GM12878 (cell line): ENCODE measurements around the gene COL13A1. TPM values are rescaled to one million over a fixed set of nuclear protein-coding genes. Genes with fewer than 3 reads are reported as not detected.

Experiments
- ATAC-seq: fragments of 200-7000 bp; cut with Tn5 transposase; 3 replicates; pipeline ENCODE4 v1.9.1; 2020; ENCODE audit warnings: mild to moderate bottlenecking, moderate library complexity
- BruUV-seq: library from RNA; stranded (reverse); fragments of 400-500 nt; replicated peaks from 2 replicates; lab custom pipeline; 2021; lab: Mats Ljungman, UMichigan
- CTCF ChIA-PET: fragments of 300-600 bp; sonication (Branson Sonifier 250); formaldehyde crosslinking; extraction: SDS; loops from one replicate; lab custom pipeline; 2021; ENCODE audit warnings: inconsistent platforms; lab: Yijun Ruan, JAX
- POLR2A ChIA-PET: fragments of 350-600 bp; formaldehyde crosslinking; extraction: SDS; loops from one replicate; lab custom pipeline; 2021; ENCODE audit warnings: inconsistent platforms; lab: Charles Lee
- RAD21 ChIA-PET: fragments of 300-600 bp; sonication (Branson Sonifier 250); formaldehyde crosslinking; loops from one replicate; lab custom pipeline; 2023; ENCODE audit warnings: antibody characterized with exemption; ENCODE audit not compliant: unreplicated experiment; lab: Charles Lee
- SMC1A ChIA-PET: fragments of 300-600 bp; sonication (Branson Sonifier 250); formaldehyde crosslinking; loops from one replicate; lab custom pipeline; 2023; ENCODE audit not compliant: unreplicated experiment, uncharacterized antibody; lab: Charles Lee
- DNase-seq: peaks from one replicate; pipeline ENCODE4 v3.0.0-alpha.2; 2011; ENCODE audit warnings: low read depth, low spot score
- FAIRE-seq: peaks from 3 replicates; lab custom pipeline; 2011; peaks lifted over from hg19 to GRCh38; lab: Jason Lieb, UNC
- H2AFZ ChIP-seq: 2 replicates; pipeline ENCODE4 v1.6.0; 2011; ENCODE audit warnings: low read depth, low read length, control low read depth; ENCODE audit not compliant: control insufficient read depth
- H3K27ac ChIP-seq: 2 replicates; pipeline ENCODE4 v1.5.1; 2011; ENCODE audit warnings: control low read depth; ENCODE audit not compliant: control insufficient read depth, insufficient read depth
- H3K27me3 ChIP-seq, 2 experiments: replicated peaks in 1 of 2; 2 replicates each; pipeline versions ENCODE4 v1.6.0 to v1.6.1; 2011; ENCODE audit warnings: low read length in 1 of 2; ENCODE audit not compliant: control insufficient read depth in 2 of 2, insufficient read depth in 2 of 2
- H3K36me3 ChIP-seq, 2 experiments: 2 replicates each; pipeline ENCODE4 v1.5.1; 2011; ENCODE audit warnings: low read length in 1 of 2; ENCODE audit not compliant: control insufficient read depth in 2 of 2, insufficient read depth in 2 of 2
- H3K4me1 ChIP-seq: 2 replicates; pipeline ENCODE4 v1.6.1; 2011; ENCODE audit warnings: mild to moderate bottlenecking, low read length, moderate library complexity, mixed read lengths; ENCODE audit not compliant: control insufficient read depth, insufficient read depth
- H3K4me2 ChIP-seq: 2 replicates; pipeline ENCODE4 v1.6.0; 2011; ENCODE audit warnings: control low read depth; ENCODE audit not compliant: control insufficient read depth, insufficient read depth
- H3K4me3 ChIP-seq: fragments of 200-600 bp; sonication (generic); 2 replicates; pipeline ENCODE4 v1.5.1; 2016
- H3K79me2 ChIP-seq: 2 replicates; pipeline ENCODE4 v1.6.0; 2011; ENCODE audit warnings: low read length; ENCODE audit not compliant: control insufficient read depth, insufficient read depth
- H3K9ac ChIP-seq: 2 replicates; pipeline ENCODE4 v1.8.0; 2011; ENCODE audit warnings: low read length, control low read depth, mixed read lengths; ENCODE audit not compliant: control insufficient read depth, insufficient read depth
- H3K9me3 ChIP-seq: replicated peaks from 3 replicates; pipeline ENCODE4 v1.5.1; 2011; ENCODE audit warnings: mild to moderate bottlenecking, low read length; ENCODE audit not compliant: control insufficient read depth, insufficient read depth
- H4K20me1 ChIP-seq: 2 replicates; pipeline ENCODE4 v1.6.0; 2011; ENCODE audit not compliant: control insufficient read depth, insufficient read depth
- BACH1 ChIP-seq: fragments of 450-650 bp; IDR thresholded peaks from 2 replicates; pipeline ENCODE4 v1.6.1; 2017; ENCODE audit warnings: mild to moderate bottlenecking, borderline replicate concordance
- EED ChIP-seq: sonication (generic); IDR thresholded peaks from 2 replicates; pipeline ENCODE4 v1.6.1; 2016; ENCODE audit warnings: antibody characterized with exemption, low read depth
- HCFC1 ChIP-seq: fragments of 150-350 bp; IDR thresholded peaks from 2 replicates; pipeline ENCODE4 v1.6.1; 2014; ENCODE audit warnings: low read length
- MXI1 ChIP-seq: fragments of 150-350 bp; IDR thresholded peaks from 2 replicates; pipeline ENCODE4 v1.6.1; 2011; ENCODE audit warnings: low read depth, mild to moderate bottlenecking, inconsistent platforms, low read length, improper control_type of control experiment
- PML ChIP-seq: IDR thresholded peaks from 2 replicates; pipeline ENCODE4 v1.6.1; 2012; ENCODE audit warnings: low read length, inconsistent platforms
- RAD21 ChIP-seq: IDR thresholded peaks from 2 replicates; pipeline ENCODE4 v1.6.1; 2011; ENCODE audit warnings: mild to moderate bottlenecking, low read depth, low read length, moderate library complexity; ENCODE audit not compliant: insufficient read depth
- RCOR1 ChIP-seq: conservative IDR thresholded peaks from 2 replicates; pipeline ENCODE4 v1.6.1; 2012; ENCODE audit warnings: low read depth, low read length, improper control_type of control experiment
- RELA ChIP-seq: fragments of 450-650 bp; IDR thresholded peaks from 2 replicates; pipeline ENCODE4 v1.8.0; 2014; ENCODE audit warnings: borderline replicate concordance; ENCODE audit not compliant: partially characterized antibody
- RFX5 ChIP-seq: IDR thresholded peaks from 2 replicates; pipeline ENCODE4 v1.6.1; 2011; ENCODE audit warnings: low read depth, low read length, improper control_type of control experiment
- SMC3 ChIP-seq: IDR thresholded peaks from 2 replicates; pipeline ENCODE4 v1.6.1; 2011; ENCODE audit warnings: low read length, improper control_type of control experiment, borderline replicate concordance
- STAT1 ChIP-seq: fragments of 450-650 bp; conservative IDR thresholded peaks from 2 replicates; pipeline ENCODE4 v1.6.1; 2014; ENCODE audit warnings: antibody characterized with exemption, mild to moderate bottlenecking
- TCF7 ChIP-seq: IDR thresholded peaks from 2 replicates; pipeline ENCODE4 v1.6.1; 2014; ENCODE audit warnings: antibody characterized with exemption, borderline replicate concordance
- ZNF24 ChIP-seq: fragments of 450-650 bp; IDR thresholded peaks from 2 replicates; pipeline ENCODE4 v1.6.1; 2017; ENCODE audit warnings: antibody characterized with exemption, mild to moderate bottlenecking
- WGBS: methylation state at CpG from one replicate; pipeline ENCODE4 v1.1.6; 2016; ENCODE audit warnings: low lambda C conversion rate; ENCODE audit not compliant: insufficient replicate concordance, insufficient coverage; ENCODE audit errors: missing lambda C conversion rate; 5-methylcytosine and 5-hydroxymethylcytosine counted together
- in situ Hi-C: fragments of 300-500 bp; cut with MboI; formaldehyde crosslinking; loops from 9 replicates; pipeline ENCODE4 v1.14.3; 2018; ENCODE audit warnings: mixed read lengths
- intact Hi-C: fragments of 100-400 bp; cut with micrococcal nuclease; formaldehyde crosslinking; loops from one replicate; pipeline ENCODE4 v1.14.2; 2022; ENCODE audit not compliant: unreplicated experiment
- polyA plus RNA-seq, 11 experiments: library from polyadenylated mRNA; depleted of rRNA in 4 of 11; unstranded in 6 of 11; stranded (reverse) in 5 of 11; fragments of >200 nt; fragmentation: Nextera tagmentation in 4 of 11; fragmentation: Illumina TruSeq in 1 of 11; extraction: Ambion mirVana in 4 of 11; extraction: Trizol in 1 of 11; gene quantifications; 1 replicate in 1 of 11; 2 replicates in 10 of 11; pipeline versions ENCODE4 v1.2.1 to v1.2.3, GENCODE V29; 2011 to 2016; ENCODE audit warnings: inconsistent platforms in 2 of 11, missing spikeins in 2 of 11, low read depth in 1 of 11
- total RNA-seq, 4 experiments: library from RNA; depleted of rRNA in 3 of 4; stranded (reverse); fragments of >200 nt in 3 of 4; fragmentation: Illumina TruSeq in 1 of 4; extraction: Trizol in 1 of 4; gene quantifications; 2 replicates each; pipeline versions ENCODE4 v1.2.1 to v1.2.3, GENCODE V29; 2013 to 2021
- TF ChIP-seq, protein P1 (sequence below): IDR thresholded peaks from 2 replicates; pipeline ENCODE4 v1.6.1; 2011; ENCODE audit warnings: borderline replicate concordance, low read depth, mild to moderate bottlenecking, moderate library complexity, low read length; ENCODE audit not compliant: insufficient read depth, poor library complexity, severe bottlenecking
- TF ChIP-seq, protein P2 (sequence below): fragments of 450-650 bp; IDR thresholded peaks from 2 replicates; pipeline ENCODE4 v1.6.1; 2017; ENCODE audit warnings: antibody characterized with exemption, mild to moderate bottlenecking, moderate library complexity

The COL13A1 gene
- total and polyA plus RNA-seq, 10 of the 15 experiments (the other 5 are each of a cell fraction or from before 2014, with no cell fraction given), result 0.03 to 0.15 (median 0.05) TPM; not detected in 7

DNA sequence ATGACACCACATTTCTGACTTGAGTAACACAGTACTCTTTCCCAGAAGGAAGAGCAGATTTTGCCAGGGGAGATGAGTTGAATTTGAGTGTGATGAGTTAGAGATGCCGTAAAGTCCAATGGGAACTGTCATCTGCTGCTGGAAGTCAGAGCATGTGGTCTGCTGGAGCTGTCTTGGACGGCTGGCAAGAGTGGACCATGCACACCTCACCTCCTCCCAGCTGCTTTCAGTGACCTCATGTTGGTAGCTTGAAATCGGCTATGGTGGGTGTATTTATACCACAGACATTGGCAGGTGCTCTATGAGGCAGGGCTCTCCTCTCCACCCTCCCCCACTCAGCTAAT lies 82.3 kb downstream of the COL13A1 start:
- TF ChIP-seq EED (no peak), TCF7 (no peak), SMC3 (no peak), BACH1 (no peak), RAD21 (no peak), RELA (no peak), PML (no peak), STAT1 (no peak), ZNF24 (no peak), MXI1 (no peak), HCFC1 (no peak), RFX5 (no peak), RCOR1 (no peak)
- TF ChIP-seq, protein P1, sequence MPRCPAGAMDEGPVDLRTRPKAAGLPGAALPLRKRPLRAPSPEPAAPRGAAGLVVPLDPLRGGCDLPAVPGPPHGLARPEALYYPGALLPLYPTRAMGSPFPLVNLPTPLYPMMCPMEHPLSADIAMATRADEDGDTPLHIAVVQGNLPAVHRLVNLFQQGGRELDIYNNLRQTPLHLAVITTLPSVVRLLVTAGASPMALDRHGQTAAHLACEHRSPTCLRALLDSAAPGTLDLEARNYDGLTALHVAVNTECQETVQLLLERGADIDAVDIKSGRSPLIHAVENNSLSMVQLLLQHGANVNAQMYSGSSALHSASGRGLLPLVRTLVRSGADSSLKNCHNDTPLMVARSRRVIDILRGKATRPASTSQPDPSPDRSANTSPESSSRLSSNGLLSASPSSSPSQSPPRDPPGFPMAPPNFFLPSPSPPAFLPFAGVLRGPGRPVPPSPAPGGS, result no peak
- TF ChIP-seq, protein P2, sequence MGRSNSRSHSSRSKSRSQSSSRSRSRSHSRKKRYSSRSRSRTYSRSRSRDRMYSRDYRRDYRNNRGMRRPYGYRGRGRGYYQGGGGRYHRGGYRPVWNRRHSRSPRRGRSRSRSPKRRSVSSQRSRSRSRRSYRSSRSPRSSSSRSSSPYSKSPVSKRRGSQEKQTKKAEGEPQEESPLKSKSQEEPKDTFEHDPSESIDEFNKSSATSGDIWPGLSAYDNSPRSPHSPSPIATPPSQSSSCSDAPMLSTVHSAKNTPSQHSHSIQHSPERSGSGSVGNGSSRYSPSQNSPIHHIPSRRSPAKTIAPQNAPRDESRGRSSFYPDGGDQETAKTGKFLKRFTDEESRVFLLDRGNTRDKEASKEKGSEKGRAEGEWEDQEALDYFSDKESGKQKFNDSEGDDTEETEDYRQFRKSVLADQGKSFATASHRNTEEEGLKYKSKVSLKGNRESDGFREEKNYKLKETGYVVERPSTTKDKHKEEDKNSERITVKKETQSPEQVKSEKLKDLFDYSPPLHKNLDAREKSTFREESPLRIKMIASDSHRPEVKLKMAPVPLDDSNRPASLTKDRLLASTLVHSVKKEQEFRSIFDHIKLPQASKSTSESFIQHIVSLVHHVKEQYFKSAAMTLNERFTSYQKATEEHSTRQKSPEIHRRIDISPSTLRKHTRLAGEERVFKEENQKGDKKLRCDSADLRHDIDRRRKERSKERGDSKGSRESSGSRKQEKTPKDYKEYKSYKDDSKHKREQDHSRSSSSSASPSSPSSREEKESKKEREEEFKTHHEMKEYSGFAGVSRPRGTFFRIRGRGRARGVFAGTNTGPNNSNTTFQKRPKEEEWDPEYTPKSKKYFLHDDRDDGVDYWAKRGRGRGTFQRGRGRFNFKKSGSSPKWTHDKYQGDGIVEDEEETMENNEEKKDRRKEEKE, result no peak
- ChIA-PET CTCF (interaction anchor here (1.1 to 2.0 kb wide), 2 partner anchors 31 to 76 kb away, joined by 3 to 10 read pairs; no protein-coding TSS in a partner anchor), SMC1A (interaction anchor here (1.1 kb wide), 1 partner anchor 74 kb away, joined by 3 read pairs; no protein-coding TSS in a partner anchor), RAD21 (interaction anchor here (3.0 kb wide), 1 partner anchor 75 kb away, joined by 12 read pairs; no protein-coding TSS in a partner anchor), POLR2A (no interaction called here)
- Histone ChIP-seq H3K9me3 (no peaks in the 10 kb centered on the region), H3K79me2 (no peaks in the 10 kb centered on the region), H4K20me1 (no peaks in the 10 kb centered on the region), H3K4me1 (no peaks in the 10 kb centered on the region), H3K36me3 (no peaks in the 10 kb centered on the region), H3K27me3 (peaks cover 0 to 3% of the 10 kb centered on the region in 2 experiments; a peak in 3 of 4 replicates), H2AFZ (no peak overlapping the region), H3K4me3 (no peak overlapping the region), H3K27ac (no peak overlapping the region), H3K4me2 (no peak overlapping the region), H3K9ac (no peak overlapping the region)
- intact Hi-C loops (no loop called here), in situ Hi-C loops (no loop called here)
- no TSS peak for BruUV-seq
- WGBS, result 10% methylated on average over 3 of the region's 3 CpGs
- FAIRE-seq, result no peak
- no peak for DNase-seq
- no peak for ATAC-seq
